ENCODE measurements around the gene MRPL10.

DNA sequence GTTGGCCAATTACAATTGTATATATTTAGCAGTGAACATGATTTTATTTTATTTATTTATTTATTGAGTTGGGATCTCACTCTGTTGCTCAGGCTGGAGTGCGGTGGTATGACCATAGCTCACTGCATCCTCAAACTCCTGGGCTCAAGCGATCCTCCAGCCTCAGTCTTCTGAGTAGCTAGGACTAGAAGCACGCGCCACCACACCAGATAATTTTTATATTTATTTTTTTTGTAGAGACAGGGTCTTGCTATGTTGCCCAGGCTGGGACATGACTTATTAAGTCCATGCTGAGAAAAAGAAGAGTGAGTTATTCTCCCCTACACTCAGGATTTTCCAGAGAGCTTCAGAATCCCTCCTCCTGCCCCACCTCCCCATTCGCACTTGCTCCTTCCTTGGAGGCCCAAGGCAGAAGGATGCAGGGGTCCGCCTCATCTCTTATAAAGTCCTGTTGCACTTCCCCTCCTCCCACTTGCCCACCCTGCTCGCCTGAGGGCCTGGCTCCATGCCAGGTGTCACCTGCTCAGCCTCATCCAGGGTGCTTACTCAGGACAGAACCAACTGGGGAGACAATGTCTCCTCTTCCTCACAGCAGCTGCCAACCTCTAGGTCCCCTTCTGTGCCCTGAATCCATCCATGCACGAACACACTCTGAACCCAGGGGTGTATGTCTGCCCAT is 48.6 kb upstream of the MRPL10 start:
- TF ChIP-seq POLR2AphosphoS5 (IDR thresholded peaks at IDR 0.05; ENCODE audit: low read depth): no peak
- TF ChIP-seq, protein P1, sequence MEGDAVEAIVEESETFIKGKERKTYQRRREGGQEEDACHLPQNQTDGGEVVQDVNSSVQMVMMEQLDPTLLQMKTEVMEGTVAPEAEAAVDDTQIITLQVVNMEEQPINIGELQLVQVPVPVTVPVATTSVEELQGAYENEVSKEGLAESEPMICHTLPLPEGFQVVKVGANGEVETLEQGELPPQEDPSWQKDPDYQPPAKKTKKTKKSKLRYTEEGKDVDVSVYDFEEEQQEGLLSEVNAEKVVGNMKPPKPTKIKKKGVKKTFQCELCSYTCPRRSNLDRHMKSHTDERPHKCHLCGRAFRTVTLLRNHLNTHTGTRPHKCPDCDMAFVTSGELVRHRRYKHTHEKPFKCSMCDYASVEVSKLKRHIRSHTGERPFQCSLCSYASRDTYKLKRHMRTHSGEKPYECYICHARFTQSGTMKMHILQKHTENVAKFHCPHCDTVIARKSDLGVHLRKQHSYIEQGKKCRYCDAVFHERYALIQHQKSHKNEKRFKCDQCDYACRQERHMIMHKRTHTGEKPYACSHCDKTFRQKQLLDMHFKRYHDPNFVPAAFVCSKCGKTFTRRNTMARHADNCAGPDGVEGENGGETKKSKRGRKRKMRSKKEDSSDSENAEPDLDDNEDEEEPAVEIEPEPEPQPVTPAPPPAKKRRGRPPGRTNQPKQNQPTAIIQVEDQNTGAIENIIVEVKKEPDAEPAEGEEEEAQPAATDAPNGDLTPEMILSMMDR (IDR thresholded peaks at IDR 0.05; ENCODE audit: insufficient read depth, low read length): no peak
- TF ChIP-seq, protein P2, sequence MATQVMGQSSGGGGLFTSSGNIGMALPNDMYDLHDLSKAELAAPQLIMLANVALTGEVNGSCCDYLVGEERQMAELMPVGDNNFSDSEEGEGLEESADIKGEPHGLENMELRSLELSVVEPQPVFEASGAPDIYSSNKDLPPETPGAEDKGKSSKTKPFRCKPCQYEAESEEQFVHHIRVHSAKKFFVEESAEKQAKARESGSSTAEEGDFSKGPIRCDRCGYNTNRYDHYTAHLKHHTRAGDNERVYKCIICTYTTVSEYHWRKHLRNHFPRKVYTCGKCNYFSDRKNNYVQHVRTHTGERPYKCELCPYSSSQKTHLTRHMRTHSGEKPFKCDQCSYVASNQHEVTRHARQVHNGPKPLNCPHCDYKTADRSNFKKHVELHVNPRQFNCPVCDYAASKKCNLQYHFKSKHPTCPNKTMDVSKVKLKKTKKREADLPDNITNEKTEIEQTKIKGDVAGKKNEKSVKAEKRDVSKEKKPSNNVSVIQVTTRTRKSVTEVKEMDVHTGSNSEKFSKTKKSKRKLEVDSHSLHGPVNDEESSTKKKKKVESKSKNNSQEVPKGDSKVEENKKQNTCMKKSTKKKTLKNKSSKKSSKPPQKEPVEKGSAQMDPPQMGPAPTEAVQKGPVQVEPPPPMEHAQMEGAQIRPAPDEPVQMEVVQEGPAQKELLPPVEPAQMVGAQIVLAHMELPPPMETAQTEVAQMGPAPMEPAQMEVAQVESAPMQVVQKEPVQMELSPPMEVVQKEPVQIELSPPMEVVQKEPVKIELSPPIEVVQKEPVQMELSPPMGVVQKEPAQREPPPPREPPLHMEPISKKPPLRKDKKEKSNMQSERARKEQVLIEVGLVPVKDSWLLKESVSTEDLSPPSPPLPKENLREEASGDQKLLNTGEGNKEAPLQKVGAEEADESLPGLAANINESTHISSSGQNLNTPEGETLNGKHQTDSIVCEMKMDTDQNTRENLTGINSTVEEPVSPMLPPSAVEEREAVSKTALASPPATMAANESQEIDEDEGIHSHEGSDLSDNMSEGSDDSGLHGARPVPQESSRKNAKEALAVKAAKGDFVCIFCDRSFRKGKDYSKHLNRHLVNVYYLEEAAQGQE (IDR thresholded peaks at IDR 0.05; ENCODE audit: insufficient replicate concordance, low read depth): no peak
- TF ChIP-seq SPI1 (IDR thresholded peaks at IDR 0.05; ENCODE audit: borderline replicate concordance, low read depth): no peak
- no peak for TF ChIP-seq GABPA (IDR thresholded peaks at IDR 0.05; ENCODE audit: low read depth)
